GM19035 (cell line): ENCODE data around the gene ADAMTS2.

Experiments
- ATAC-seq: cut with Tn5 transposase; IDR thresholded peaks from one replicate; pipeline ENCODE4 v1.9.1; 2021; ENCODE audit not compliant: unreplicated experiment

Gene ADAMTS2

DNA sequence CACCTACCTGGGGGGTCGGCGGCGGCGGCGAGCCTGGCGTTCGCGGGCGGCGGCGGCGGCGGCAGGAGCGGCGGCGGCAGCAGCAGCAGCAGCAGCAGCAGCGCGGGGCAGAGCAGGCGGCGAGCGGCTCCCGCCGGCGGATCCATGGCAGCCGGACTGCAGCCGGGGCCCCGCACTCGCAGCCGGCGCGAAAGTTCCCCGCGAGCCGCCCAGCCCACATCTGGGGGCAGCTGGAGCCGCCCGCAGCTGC is 153 bp downstream of the ADAMTS2 start:
- no peak for ATAC-seq

DNA sequence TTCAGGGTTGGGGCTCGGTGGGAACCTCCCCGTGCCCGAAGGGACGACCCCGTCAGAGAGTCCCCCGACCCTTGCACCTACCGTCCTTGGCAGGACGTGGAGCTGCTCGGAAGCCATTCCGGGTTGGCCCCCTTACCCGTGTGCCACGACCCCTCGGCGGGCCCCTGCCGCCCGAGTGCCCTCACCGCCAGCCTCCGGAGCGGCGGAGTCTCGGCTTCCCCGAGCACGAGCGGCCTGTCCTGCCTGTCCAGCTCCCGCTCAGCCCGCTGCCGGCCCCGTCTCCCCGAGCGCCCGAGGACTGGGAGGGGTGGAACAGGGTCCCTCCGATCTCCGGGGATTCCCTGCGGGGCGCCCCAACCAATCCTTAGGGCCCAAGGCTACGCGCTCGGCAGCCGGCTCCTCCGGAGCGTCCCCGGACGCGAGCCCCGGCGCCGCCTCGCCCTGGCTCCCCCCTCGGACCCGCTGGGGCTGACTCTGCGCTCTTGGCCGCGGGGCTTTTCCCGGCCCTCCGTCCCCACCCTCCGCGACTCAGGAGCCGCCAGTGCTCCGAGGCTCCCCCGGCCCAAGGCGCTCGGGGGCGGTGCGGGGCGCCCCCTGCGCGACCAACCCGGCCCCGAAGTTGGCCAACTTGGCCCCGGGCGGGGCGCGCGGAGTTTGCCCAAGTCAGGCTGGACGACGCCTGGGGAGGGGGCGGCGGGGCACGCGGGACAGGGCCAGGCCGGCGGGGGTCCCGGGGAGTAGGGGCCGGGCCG is 654 bp downstream of the ADAMTS2 start:
- no peak for ATAC-seq

GRCh38 chr5:179343719-179344430 is 1.4 kb downstream of the ADAMTS2 start:
- no peak for ATAC-seq

- ATAC-seq: no peak
These were observed 2.1 kb downstream of the ADAMTS2 start for GRCh38 chr5:179343021-179343718.

DNA sequence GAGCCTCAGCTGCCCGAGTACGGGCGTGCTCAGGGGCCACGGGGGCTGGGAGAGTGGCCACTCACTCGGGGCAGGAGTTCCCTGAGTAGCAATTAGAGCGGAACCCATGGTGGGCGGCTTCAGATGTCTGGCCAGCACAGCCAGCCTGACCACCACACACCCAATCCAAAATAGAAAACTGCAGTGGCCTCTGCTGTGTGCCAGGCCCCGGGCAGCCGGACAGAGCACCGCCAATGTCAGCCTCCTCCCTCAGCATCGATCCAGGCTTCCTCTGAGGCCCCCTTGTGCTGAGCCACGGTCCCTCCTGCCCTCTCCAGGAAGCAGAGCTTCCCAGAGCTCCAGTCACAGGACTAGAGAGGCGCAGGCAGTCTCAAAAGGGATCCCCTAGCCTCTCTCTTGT is 2.7 kb downstream of the ADAMTS2 start:
- no peak for ATAC-seq

GRCh38 chr5:179340465-179340864 is 4.8 kb downstream of the ADAMTS2 start:
- no peak for ATAC-seq

DNA sequence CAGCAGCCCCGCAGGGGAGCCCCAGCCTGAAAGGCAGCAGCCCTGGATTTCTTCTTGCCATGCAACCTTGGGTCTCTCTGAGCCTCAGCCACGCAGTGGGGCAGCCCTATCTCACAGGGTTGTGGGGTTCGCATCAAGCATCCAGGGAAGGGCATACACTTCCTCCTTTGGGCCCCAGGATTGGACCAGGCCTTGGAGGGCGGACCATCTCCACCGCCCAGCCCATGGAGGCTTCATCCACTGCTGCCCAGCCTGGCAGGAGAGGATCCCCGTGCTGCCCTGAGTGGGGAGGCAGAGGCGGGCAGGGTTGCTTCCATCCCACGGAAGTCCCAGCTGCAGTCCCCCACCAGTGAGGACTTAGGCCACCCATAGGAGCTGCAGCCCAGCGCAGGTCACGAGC is 5.3 kb downstream of the ADAMTS2 start:
- ATAC-seq: no peak

DNA sequence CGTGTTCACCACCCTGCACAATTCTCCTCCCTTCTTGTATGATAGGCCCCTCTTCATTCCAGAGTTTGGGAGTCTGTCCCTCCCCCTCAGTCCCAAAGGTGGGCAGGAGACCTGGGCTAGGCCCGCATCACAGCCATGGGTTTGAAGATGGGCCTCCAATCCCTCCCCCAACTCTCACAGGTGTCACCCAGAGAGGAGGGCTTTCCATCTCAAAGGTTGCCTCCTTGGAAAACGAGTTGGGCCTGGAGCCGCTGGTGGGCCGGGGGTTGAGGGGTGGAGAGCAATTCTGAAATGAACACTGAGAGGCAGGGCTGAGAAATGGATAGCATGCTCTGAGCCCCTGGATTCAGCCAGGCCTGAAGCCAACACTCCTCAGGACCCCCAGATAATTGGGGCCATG is 6.2 kb downstream of the ADAMTS2 start:
- no peak for ATAC-seq

DNA sequence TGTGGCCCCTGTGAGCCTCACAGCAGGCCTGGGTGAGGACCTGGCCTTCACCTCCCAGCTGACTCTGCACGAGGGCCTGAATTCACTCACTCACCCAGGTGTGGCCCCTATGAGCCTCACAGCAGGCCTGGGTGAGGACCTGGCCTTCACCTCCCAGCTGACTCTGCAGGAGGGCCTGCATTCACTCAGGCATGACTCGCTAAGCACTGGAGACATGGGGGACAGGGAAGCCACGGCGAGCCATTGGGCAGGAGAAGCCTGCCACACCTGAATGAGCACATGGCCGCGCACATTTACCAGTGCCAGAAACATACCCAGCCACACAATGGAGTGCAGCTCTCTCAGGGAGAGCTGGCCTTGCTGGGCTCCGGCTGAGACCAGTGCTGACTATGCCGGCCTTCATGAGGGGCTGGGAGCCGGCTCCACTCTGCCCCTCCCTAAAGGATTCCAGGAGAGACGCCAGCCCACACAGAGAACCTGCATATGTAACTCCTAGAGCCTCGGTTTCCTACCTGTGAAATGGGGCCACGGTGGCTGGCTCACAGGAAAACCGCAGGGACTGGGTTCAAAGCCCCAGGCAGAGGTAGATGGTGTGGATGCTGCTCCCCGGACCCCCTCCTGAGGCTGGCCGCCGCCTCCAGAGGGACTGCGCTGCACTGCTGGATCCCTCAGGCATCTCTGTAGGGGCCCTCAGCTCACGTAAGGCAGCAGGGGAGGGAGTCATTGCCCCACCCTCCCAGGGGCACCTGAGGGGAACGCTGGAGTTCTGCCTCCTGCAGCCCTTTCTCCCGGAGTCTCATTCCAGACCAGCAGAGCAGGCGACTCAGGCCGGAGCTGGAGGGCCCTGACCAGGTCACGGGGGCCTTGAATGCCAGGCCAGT is 7.2 kb downstream of the ADAMTS2 start:
- no peak for ATAC-seq

DNA sequence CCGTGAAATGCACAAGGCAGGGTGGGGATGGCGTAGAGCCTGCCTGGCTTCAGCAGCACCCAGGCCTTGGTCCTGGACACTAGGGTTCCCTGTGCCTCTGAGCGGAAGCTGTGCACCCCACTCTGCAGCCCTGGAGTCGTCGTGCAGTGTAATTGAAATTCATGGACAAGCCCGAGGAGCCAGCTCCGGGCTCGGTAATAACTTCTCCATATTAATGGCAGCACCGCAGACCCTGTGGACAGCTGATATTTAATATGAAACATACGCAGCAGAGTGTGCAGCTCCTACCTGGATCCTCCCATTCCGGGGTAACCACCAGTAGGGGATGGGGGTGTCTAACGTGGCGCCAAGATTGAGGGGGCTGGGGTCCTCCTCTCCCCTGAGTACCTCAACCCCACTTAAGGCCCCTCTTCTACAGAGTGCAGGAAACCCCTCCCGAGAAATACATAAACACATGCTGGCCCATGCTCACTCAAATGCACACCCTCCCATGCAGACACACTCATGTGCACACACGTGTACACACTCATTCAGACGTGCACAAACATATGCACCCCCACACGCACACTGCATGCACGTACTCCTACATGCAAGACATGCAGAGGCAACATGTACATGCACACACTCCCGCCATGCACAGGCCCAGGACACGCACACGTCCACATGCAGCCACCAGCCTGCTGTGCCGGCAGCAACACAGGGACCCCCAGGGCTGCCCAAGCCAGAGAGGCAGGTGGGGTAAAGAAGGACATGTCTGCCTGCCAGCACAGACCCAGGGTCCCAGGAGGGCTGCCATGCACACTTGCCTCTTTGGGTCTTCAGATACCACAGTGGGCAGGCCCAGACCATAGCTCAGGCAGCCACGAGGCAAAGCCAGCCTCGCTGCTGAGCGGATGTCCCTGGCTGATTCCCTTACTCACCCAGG is 8.1 kb downstream of the ADAMTS2 start:
- no peak for ATAC-seq

- ATAC-seq: no peak
These were observed 9.0 kb downstream of the ADAMTS2 start for GRCh38 chr5:179336126-179336870.

GRCh38 chr5:179333796-179334761 is 11.2 kb downstream of the ADAMTS2 start:
- ATAC-seq: no peak

DNA sequence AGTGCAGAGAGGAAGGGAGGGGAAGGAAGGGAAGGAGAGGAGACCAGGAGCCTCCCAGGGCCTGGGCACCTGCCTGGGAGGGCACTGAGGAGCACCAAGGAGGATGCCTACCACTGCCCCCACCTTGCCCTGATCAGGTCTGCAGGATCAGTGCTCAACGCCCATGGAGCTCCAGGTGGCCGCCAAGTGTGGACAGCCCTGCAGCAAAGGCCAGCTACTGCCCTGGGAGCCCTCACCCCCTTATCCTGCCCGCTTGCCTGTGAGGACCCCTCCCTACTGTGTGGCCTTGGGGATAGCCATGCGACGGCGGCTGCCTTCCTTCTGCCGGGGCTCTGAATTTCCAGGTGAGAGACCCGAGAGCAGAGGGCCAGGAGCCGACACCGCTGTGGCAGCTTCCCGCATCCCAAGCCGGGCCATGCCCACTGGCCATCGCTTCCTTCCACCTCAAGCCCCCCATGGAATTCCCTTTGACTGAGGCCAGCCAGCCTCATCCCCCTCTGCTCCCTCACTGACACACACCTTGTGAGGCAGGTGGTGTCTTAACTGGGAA is 12.4 kb downstream of the ADAMTS2 start:
- ATAC-seq: no peak

GRCh38 chr5:179331591-179332375 is 13.5 kb downstream of the ADAMTS2 start:
- no peak for ATAC-seq

DNA sequence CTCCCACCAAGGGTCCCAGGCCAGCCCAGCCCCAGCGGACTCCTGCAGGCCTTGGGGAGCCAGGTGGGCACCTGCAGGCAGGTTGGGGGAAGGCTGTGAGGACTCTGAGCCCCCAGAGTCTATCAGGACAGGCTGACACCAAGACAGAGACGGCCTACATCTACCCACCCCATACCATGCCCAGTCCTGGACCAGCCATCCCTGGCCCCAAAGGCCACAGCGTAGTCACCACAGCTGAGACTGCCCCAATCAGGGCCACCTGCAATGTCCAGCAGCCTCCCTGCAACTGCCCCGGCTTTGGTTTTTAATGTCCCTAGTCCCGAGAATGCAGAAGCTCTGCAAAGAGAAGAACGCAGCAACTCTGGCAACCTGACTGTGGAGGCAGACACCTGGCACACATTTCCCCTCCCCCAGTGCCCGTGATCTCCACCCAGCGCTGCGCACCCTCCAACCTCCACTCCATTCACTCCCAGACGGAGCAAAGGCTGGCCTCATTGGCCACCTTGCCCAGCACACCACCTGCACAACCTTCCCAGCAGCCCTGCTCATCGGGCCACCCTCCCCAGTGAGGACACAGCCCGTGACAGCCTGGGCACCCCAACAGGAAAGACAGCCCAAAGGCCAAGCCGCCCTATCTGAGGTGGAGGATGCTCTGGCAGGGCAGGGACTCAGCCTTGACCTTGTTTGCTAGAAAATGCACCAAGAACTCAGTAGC is 14.9 kb downstream of the ADAMTS2 start:
- ATAC-seq: no peak

DNA sequence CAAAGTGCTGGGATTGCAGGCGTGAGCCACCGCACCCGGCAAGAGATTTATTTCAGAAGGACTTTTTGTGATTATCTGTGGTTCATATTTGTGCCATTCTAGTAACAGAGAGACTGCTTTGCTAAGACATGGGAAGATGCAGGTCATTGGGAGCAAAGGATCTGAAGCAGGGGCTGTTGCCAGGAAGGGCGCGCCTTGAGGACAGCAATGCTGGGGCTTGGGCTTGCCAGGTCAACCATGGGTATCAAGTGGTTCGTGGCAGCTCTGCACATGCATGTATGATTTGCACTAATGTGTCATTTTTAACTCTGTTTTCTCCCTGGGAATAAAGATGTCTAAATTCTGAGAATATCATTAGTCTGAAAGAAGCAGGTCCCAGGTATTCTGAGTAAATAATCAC is 17.0 kb downstream of the ADAMTS2 start:
- no peak for ATAC-seq
